Adrenal gland (tissue), 5 donors: ENCODE measurements around the gene PTPN14.

Experiments
- CTCF ChIP-seq, 6 experiments: fragments of 450-650 bp in 4 of 6; fragments of 200-600 bp in 2 of 6; sonication (generic) in 1 of 6; IDR thresholded peaks; 1 replicate in 5 of 6; 2 replicates in 1 of 6; pipeline versions ENCODE4 v1.5.1 to v1.8.0; 2016 to 2021; ENCODE audit warnings: antibody characterized with exemption in 6 of 6, mild to moderate bottlenecking in 2 of 6, moderate library complexity in 1 of 6
- POLR2A ChIP-seq, 2 donors: fragments of 450-650 bp; IDR thresholded peaks; one replicate each; pipeline ENCODE4 v1.6.1; 2017; ENCODE audit warnings: antibody characterized with exemption in 2 of 2, mild to moderate bottlenecking in 2 of 2, moderate library complexity in 1 of 2
- donor health status: DM: no; HTN: no; CAD: no.

GRCh38 chr1:214574598-214575411 is 23.4 kb upstream of the PTPN14 start:
- TF ChIP-seq CTCF (IDR thresholded peaks at IDR 0.05) (no peak), POLR2A (IDR thresholded peaks at IDR 0.05) (no peak)
